ENCODE results near the gene DTX3L.
"Not testable (repeated sequence)": the region's sequence is repeated elsewhere in the genome, so short reads cannot be mapped to it uniquely, and the experiment has no call there.

Gene DTX3L

GRCh38 chr3:122562923-122563716, 1.0 kb upstream of the DTX3L start:
- no peak for DNase-seq (ENCODE audit: low spot score)

GRCh38 chr3:122563717-122564025, 467 bp upstream of the DTX3L start:
- DNase-seq (ENCODE audit: low spot score), result peak; percentile 28

- not testable (repeated sequence) for DNase-seq (ENCODE audit: low spot score)
Measured at GRCh38 chr3:122568131-122568530, 4.0 kb downstream of the DTX3L start.

- DNase-seq (ENCODE audit: low spot score), result no peak
Measured at GRCh38 chr3:122568755-122569154, 4.6 kb downstream of the DTX3L start.

- no peak for DNase-seq (ENCODE audit: low spot score)
Measured at GRCh38 chr3:122572940-122573412, 8.8 kb downstream of the DTX3L start.

GRCh38 chr3:122576174-122576940, 12.2 kb downstream of the DTX3L start:
- DNase-seq (ENCODE audit: low spot score), result peak; percentile 14

GRCh38 chr3:122577409-122578031, 13.4 kb downstream of the DTX3L start, which contains the start of gene PARP15:
TSS of gene PARP15 (plus strand) at chr3:122577650. CDS start at chr3:122577668, 18 bp downstream.
- peak; percentile 46 for DNase-seq (ENCODE audit: low spot score)

GRCh38 chr3:122578069-122578740, 14.1 kb downstream of the DTX3L start:
- DNase-seq (ENCODE audit: low spot score), result no peak

GRCh38 chr3:122580470-122580869, 16.3 kb downstream of the DTX3L start:
- no peak for DNase-seq (ENCODE audit: low spot score)

GRCh38 chr3:122581622-122582021, 17.5 kb downstream of the DTX3L start:
- no peak for DNase-seq (ENCODE audit: low spot score)

GRCh38 chr3:122582390-122582789, 18.3 kb downstream of the DTX3L start:
- DNase-seq (ENCODE audit: low spot score), result no peak

GRCh38 chr3:122586098-122586497, 22.0 kb downstream of the DTX3L start:
- no peak for DNase-seq (ENCODE audit: low spot score)

GRCh38 chr3:122586773-122587485, 22.8 kb downstream of the DTX3L start:
- DNase-seq (ENCODE audit: low spot score), result no peak

- DNase-seq (ENCODE audit: low spot score), result no peak
Measured at GRCh38 chr3:122587572-122587971, 23.4 kb downstream of the DTX3L start.

GRCh38 chr3:122589297-122589696, 25.2 kb downstream of the DTX3L start:
- no peak for DNase-seq (ENCODE audit: low spot score)

GRCh38 chr3:122590610-122591009, 26.5 kb downstream of the DTX3L start:
- DNase-seq (ENCODE audit: low spot score), result no peak

GRCh38 chr3:122594025-122594424, 29.9 kb downstream of the DTX3L start:
- no peak for DNase-seq (ENCODE audit: low spot score)

GRCh38 chr3:122598151-122598550, 34.0 kb downstream of the DTX3L start:
- no peak for DNase-seq (ENCODE audit: low spot score)

- DNase-seq (ENCODE audit: low spot score), result no peak
Measured at GRCh38 chr3:122598556-122598955, 34.4 kb downstream of the DTX3L start.

- DNase-seq (ENCODE audit: low spot score), result no peak
Measured at GRCh38 chr3:122602011-122602710, 38.0 kb downstream of the DTX3L start.

- no peak for DNase-seq (ENCODE audit: low spot score)
Measured at GRCh38 chr3:122603056-122603455, 38.9 kb downstream of the DTX3L start.
